ENCODE measurements around the gene IPMK. TPM values are rescaled to one million over a fixed set of nuclear protein-coding genes. Genes with fewer than 3 reads are reported as not detected.

IPMK gene
- total RNA-seq, 2 donors from 2014 or later: 1.5 to 7.5 TPM

- no peaks in the 10 kb centered on the region for H3K36me3 ChIP-seq
- H3K27ac ChIP-seq: no peak overlapping the region
- no peaks in the 10 kb centered on the region for H3K27me3 ChIP-seq (replicated peaks; ENCODE audit: insufficient read depth)
- peaks cover 3 to 9% of the 10 kb centered on the region in 2 donors for H3K4me1 ChIP-seq (ENCODE audit: control insufficient read depth in 1 of 2, low read depth in 2 of 2)
- no peak overlapping the region for H3K4me3 ChIP-seq
- ATAC-seq (ENCODE audit: insufficient number of reproducible peaks, low FRiP score, low read depth) (no peak), DNase-seq (ENCODE audit: low spot score) (no peak)
- no peaks in the 10 kb centered on the region for H3K9me3 ChIP-seq
- TF ChIP-seq CTCF (IDR thresholded peaks at IDR 0.05): no peak
Observed at GRCh38 chr10:58278274-58278961, 10.7 kb upstream of the IPMK start.

- no peak overlapping the region for H3K27ac ChIP-seq
- peaks cover 3 to 9% of the 10 kb centered on the region in 2 donors for H3K4me1 ChIP-seq (ENCODE audit: control insufficient read depth in 1 of 2, low read depth in 2 of 2)
- DNase-seq (ENCODE audit: low spot score): no peak
- no peak for TF ChIP-seq CTCF (IDR thresholded peaks at IDR 0.05)
- no peaks in the 10 kb centered on the region for H3K9me3 ChIP-seq
- ATAC-seq (ENCODE audit: insufficient number of reproducible peaks, low FRiP score, low read depth): peak; percentile 54
- no peaks in the 10 kb centered on the region for H3K27me3 ChIP-seq (replicated peaks; ENCODE audit: insufficient read depth)
- no peaks in the 10 kb centered on the region for H3K36me3 ChIP-seq
- H3K4me3 ChIP-seq: no peak overlapping the region
Observed at GRCh38 chr10:58275908-58276307, 8.2 kb upstream of the IPMK start.

GRCh38 chr10:58275261-58275660 is 7.6 kb upstream of the IPMK start:
- no peaks in the 10 kb centered on the region for H3K9me3 ChIP-seq
- H3K27ac ChIP-seq: no peak overlapping the region
- ATAC-seq (ENCODE audit: insufficient number of reproducible peaks, low FRiP score, low read depth) (no peak), DNase-seq (ENCODE audit: low spot score) (no peak)
- H3K27me3 ChIP-seq (replicated peaks; ENCODE audit: insufficient read depth): no peaks in the 10 kb centered on the region
- no peaks in the 10 kb centered on the region for H3K36me3 ChIP-seq
- peaks cover 3 to 14% of the 10 kb centered on the region in 2 donors for H3K4me1 ChIP-seq (ENCODE audit: control insufficient read depth in 1 of 2, low read depth in 2 of 2)
- H3K4me3 ChIP-seq: no peak overlapping the region
- no peak for TF ChIP-seq CTCF (IDR thresholded peaks at IDR 0.05)

GRCh38 chr10:58269782-58270290 is 2.1 kb upstream of the IPMK start:
- no peak for ATAC-seq (ENCODE audit: insufficient number of reproducible peaks, low FRiP score, low read depth)
- no peak for TF ChIP-seq CTCF (IDR thresholded peaks at IDR 0.05)
- no peak for DNase-seq (ENCODE audit: low spot score)
- H3K9me3 ChIP-seq: no peaks in the 10 kb centered on the region
- no peaks in the 10 kb centered on the region for H3K27me3 ChIP-seq (replicated peaks; ENCODE audit: insufficient read depth)
- H3K4me1 ChIP-seq (ENCODE audit: control insufficient read depth in 1 of 2, low read depth in 2 of 2): peaks cover 12 to 25% of the 10 kb centered on the region in 2 donors
- H3K4me3 ChIP-seq: peak overlapping the region; percentile 88
- peak overlapping the region; percentile 92 for H3K27ac ChIP-seq
- no peaks in the 10 kb centered on the region for H3K36me3 ChIP-seq

GRCh38 chr10:58268946-58269781 is 1.5 kb upstream of the IPMK start, which contains the start of gene CISD1:
CISD1 (plus strand) TSS chr10:58269162; CDS start chr10:58269274, 112 bp downstream.
- H3K27ac ChIP-seq: peak within 1 kb of the TSS; percentile 92
- ATAC-seq (ENCODE audit: insufficient number of reproducible peaks, low FRiP score, low read depth): peak; percentile 88
- no peaks in the 10 kb centered on the region for H3K9me3 ChIP-seq
- peak within 1 kb of the TSS; percentile 88 for H3K4me3 ChIP-seq
- no peaks in the 10 kb centered on the region for H3K36me3 ChIP-seq
- no peaks in the 10 kb centered on the region for H3K27me3 ChIP-seq (replicated peaks; ENCODE audit: insufficient read depth)
- H3K4me1 ChIP-seq (ENCODE audit: control insufficient read depth in 1 of 2, low read depth in 2 of 2): peaks cover 12 to 22% of the 10 kb centered on the region in 2 donors
- peak; percentile 91 for DNase-seq (ENCODE audit: low spot score)
- TF ChIP-seq CTCF (IDR thresholded peaks at IDR 0.05): no peak

All from thoracic aorta (tissue), 2 donors.